NCI-H2196 treated with DMSO at 0.1 percent for 48 hours (cell line): ENCODE data around the gene MAML3.
A peak's percentile ranks its signal among the peaks of the same experiment; 100 is the strongest.

ENCODE experiments used
- DNase-seq: peaks from one replicate; lab custom pipeline; 2025; ENCODE audit not compliant: unreplicated experiment; lab: John Stamatoyannopoulos, UW

Gene MAML3

GRCh38 chr4:139934708-139935195 lies 219.2 kb downstream of the MAML3 start:
- peak; percentile 37 for DNase-seq

- peak; percentile 25 for DNase-seq
These were observed 219.8 kb downstream of the MAML3 start for GRCh38 chr4:139934057-139934707.

- DNase-seq = no peak
These were observed 220.4 kb downstream of the MAML3 start for GRCh38 chr4:139933541-139933940.

GRCh38 chr4:139933104-139933503 lies 220.9 kb downstream of the MAML3 start:
- no peak for DNase-seq

GRCh38 chr4:139924782-139925181 lies 229.2 kb downstream of the MAML3 start:
- DNase-seq = no peak

- DNase-seq = no peak
These were observed 231.5 kb downstream of the MAML3 start for GRCh38 chr4:139922406-139923024.

- peak; percentile 80 for DNase-seq
These were observed 232.4 kb downstream of the MAML3 start for GRCh38 chr4:139921429-139922184.

- no peak for DNase-seq
These were observed 233.4 kb downstream of the MAML3 start for GRCh38 chr4:139920486-139921002.

- DNase-seq = no peak
These were observed 234.5 kb downstream of the MAML3 start for GRCh38 chr4:139919521-139919920.

GRCh38 chr4:139919004-139919403 lies 235.0 kb downstream of the MAML3 start:
- no peak for DNase-seq

- DNase-seq = no peak
These were observed 235.4 kb downstream of the MAML3 start for GRCh38 chr4:139918591-139918990.

- DNase-seq = no peak
These were observed 236.1 kb downstream of the MAML3 start for GRCh38 chr4:139917896-139918295.

- DNase-seq = no peak
These were observed 237.9 kb downstream of the MAML3 start for GRCh38 chr4:139916041-139916440.

GRCh38 chr4:139915037-139915436 lies 238.9 kb downstream of the MAML3 start:
- no peak for DNase-seq

- DNase-seq = no peak
These were observed 239.9 kb downstream of the MAML3 start for GRCh38 chr4:139913995-139914598.

- no peak for DNase-seq
These were observed 240.5 kb downstream of the MAML3 start for GRCh38 chr4:139913398-139913990.

GRCh38 chr4:139912445-139912844 lies 241.5 kb downstream of the MAML3 start:
- no peak for DNase-seq

- DNase-seq = no peak
These were observed 243.9 kb downstream of the MAML3 start for GRCh38 chr4:139910106-139910505.

- no peak for DNase-seq
These were observed 245.1 kb downstream of the MAML3 start for GRCh38 chr4:139908636-139909437.
